SW480 (cell line): ENCODE measurements around the gene FOXG1.
A peak's percentile ranks its signal among the peaks of the same experiment; 100 is the strongest.

Source experiments
- DNase-seq: peaks from one replicate; pipeline ENCODE4 v3.0.0-alpha.2; 2016; ENCODE audit warnings: low spot score

Gene FOXG1

DNA sequence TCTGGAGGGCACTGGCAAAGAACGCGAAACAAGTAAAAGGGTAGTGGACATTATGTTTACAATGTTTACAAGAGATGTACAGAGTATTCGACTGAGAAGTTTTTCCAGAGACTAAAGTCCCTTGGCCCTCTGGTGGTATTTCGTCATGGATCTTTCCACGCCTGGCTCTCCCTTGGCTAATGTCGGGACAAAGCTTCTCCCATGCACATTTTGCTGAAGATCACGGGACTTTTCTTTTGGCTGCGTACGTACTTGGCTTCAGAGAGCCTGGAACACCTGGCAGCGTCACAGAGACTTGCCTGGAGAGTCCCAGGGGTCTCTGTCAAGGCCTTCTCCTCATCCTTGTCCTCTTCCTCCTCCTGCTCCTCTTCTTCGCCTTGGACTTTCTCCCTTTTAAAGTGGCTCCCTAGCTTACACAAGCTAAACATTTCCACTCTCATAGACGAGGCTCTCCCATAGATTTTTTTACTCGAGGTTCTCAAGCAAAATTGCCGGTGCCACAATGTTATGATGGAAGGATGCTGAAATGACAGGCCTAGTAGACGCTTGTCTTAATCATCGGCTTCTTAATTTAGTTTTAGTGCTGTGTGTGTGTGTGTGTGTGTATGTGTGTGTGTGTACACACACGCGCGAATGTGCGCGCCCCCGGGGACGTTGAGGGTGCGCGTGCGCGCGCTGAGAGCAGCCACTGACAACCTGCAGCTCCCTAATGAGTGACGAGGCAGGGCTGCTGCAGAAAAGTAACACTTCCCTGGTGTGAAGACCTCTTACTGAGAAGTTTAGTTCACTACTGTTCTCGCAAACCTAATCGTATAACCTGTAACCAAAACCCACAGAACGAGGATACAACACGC is 4.9 kb upstream of the FOXG1 start:
- no peak for DNase-seq

DNA sequence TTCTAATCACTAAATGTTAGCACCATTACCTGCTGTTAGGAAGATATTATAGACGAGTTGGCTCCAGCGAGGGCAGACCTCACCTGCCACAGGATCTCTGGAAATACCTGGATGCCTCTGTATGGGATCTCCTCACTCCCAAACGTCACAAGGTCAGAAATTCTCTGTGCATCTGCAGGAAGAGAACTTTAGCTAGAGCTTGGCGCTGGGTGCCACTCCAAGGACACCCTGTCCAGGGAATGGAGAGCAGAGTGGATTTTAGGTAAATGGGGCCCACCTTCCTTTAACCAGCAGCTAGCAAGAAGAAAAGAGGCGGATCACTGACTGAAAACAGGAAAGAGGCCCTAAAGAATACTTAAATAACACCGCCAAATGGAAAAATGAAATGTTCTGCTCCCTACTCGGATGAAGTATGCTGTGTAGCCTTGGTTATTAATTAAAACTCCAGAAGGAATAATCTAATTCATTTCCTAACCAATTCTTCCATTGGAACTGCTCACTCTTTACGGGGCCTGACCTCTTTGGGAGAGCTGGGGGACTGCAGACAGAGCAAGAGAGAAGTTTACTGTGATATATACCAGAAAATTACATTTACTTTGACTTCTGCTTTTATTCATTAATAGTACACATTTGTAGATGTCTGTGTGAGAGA is 4.2 kb upstream of the FOXG1 start:
- no peak for DNase-seq

DNA sequence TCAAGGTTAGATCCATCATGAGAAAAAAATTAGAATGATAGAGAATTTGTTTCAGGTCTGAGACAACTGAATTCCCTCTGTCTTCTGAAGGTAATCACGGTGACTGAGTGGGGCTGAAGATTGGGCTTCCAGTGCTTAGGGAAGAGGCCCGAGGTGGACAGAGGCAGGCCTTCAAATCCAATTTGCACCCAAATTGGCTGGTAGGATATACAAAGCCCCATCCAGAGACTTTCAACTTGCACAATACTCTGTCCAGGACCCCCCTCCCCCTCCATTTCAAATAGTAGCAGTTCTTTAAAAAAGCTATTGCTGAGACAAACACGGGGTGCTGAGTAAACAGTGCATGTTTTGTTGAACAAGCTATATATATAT is 3.6 kb upstream of the FOXG1 start:
- no peak for DNase-seq

DNA sequence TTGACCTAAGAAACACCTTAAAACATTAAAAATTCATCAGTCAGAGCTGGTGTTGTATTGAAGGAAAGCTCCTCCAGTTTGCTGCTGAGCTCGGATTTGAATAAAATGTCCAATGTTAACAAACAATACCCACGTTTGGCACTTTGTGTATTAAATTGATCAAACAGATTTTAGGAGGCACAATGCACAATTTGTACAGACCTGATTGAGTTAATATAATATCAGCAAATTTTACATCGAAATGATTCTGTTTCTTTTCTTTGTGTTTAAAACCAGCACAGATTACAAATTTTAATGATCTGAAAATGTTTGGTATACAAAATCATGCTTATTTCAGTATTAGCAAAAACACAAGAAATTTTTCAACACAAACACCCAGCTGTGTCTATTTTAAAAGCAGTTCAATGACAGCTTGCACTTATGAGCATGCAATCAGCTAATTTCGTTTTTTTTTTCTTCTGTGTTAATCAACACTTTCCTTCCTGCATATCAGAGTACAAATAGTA is 2.8 kb upstream of the FOXG1 start:
- no peak for DNase-seq

- DNase-seq = peak; percentile 26
Measured at GRCh38 chr14:28764257-28765160, 2.1 kb upstream of the FOXG1 start.

DNA sequence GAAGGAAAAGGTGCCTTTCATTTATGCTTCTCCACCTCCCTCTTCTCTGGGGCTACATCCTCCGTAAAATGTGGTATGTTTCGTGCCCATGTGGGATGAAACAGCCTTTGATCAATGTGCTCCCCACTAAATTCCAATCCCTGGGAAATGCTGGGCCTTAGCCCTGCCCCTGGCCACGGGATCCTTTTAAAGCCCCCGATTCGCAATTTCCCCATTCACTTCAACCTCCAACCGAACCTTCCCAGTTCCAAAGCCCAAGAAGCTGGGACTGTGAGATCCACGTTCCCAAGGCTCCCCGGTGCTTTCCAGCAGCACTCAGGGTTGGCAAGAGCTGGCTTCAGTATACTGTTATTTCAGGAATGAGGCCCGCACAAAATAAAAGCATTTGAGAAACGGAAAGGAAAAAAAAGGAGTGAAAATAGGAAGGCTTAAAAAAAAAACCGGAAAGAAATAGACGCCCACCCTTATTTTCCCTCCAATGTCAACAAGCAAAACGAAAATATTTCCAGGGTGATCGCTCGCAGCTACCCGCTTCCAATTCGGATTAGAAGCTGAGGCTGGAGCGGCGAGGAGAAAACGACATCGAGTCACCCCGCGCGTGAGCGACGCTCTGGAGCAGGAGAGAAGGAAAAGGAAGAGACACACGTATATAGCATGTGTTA is 1.3 kb upstream of the FOXG1 start:
- DNase-seq = peak; percentile 31

DNA sequence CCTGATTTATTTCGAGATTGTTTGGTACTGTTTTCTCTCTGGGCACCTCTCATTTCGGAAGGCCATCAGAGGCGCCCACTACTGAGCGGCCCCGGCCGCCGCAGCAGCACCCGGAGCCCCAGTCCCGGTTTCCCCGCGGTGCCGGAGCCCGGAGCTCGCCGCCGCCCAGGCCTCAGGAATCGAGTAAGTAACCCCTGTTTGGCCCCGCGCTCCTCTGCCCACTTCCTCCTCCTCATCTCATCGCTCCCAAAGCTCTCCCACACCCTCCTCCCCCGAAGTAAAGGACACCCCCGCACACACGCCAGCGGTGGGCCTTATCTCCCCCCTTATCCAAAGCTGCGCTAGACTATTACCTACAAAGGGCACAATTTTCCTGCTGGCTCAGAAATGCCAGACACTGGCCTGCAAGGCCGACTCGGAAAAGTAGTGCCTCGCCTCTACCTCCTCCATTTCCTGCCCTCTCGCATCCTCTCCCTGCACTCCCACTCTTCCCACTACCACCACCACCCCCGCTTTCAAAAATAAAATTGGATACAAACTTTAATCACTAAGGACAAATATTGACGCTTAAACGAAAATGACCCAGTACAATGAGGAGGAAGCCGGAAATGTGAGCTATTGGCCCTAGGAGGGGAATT is 637 bp upstream of the FOXG1 start:
- peak; percentile 33 for DNase-seq

- no peak for DNase-seq
Measured at GRCh38 chr14:28767030-28767852, 654 bp downstream of the FOXG1 start.

GRCh38 chr14:28767853-28768741 is 1.5 kb downstream of the FOXG1 start:
- DNase-seq = no peak

GRCh38 chr14:28769276-28769880 is 2.8 kb downstream of the FOXG1 start:
- DNase-seq = no peak

- no peak for DNase-seq
Measured at GRCh38 chr14:28770061-28770460, 3.5 kb downstream of the FOXG1 start.

GRCh38 chr14:28770630-28771029 is 4.0 kb downstream of the FOXG1 start:
- DNase-seq = no peak

DNA sequence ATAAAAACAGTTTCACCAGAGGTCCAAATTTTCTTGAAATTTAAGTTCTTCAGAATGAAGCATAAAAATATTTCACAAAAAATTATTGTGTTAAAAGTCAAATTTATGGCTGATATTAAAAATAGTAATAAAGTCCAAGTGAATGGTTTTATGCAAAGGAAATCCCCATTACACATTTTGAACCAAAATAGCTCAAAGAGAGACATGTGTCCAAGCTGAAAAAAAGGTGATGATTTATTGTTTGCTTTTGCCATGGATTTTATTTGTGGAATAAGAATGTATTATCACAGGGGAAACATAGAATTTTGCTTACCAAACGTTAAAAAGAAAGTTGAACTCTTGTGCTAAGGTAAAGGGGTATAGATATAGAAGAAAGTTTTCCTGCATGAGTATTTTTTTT is 4.6 kb downstream of the FOXG1 start:
- no peak for DNase-seq

DNA sequence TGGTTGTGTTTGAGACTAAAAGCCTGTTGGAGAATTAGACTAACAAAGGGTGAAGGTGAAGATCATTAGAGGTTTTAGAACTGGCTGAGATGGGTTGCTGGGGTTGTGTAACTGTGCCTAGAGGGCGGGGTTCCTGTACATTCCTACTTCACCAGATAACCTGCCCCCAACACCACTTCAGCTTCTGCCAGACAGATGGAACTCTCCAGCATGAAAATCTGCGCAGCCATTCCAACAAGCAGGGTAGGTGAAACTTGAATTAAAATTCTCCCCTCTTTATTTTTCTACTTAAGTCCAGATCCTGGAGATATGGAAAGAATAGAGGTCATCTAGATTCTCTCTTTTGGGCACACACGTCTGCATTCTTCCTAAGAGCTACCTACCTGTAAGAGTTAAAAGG is 6.0 kb downstream of the FOXG1 start:
- no peak for DNase-seq

DNA sequence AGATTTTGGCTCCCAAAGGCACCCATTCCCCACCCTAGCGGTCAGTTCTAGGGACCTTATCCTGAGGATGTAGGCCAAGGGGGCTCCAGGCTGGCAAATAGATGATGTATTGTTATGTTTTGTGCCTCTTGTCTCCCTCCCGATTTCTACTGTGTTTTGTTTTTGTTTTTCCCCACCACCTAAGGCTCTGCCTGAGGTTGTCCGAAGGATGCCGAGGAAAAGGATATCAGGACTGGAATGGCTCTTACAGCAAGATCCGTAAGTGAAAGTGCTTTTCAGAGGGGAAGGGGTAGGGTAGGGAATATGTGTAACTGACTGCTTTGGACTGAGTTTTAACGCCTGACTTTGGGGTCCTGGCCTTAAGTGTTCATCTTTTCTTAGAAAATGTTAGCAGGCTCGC is 6.6 kb downstream of the FOXG1 start:
- DNase-seq = no peak

- no peak for DNase-seq
Measured at GRCh38 chr14:28773861-28774691, 7.5 kb downstream of the FOXG1 start.

DNA sequence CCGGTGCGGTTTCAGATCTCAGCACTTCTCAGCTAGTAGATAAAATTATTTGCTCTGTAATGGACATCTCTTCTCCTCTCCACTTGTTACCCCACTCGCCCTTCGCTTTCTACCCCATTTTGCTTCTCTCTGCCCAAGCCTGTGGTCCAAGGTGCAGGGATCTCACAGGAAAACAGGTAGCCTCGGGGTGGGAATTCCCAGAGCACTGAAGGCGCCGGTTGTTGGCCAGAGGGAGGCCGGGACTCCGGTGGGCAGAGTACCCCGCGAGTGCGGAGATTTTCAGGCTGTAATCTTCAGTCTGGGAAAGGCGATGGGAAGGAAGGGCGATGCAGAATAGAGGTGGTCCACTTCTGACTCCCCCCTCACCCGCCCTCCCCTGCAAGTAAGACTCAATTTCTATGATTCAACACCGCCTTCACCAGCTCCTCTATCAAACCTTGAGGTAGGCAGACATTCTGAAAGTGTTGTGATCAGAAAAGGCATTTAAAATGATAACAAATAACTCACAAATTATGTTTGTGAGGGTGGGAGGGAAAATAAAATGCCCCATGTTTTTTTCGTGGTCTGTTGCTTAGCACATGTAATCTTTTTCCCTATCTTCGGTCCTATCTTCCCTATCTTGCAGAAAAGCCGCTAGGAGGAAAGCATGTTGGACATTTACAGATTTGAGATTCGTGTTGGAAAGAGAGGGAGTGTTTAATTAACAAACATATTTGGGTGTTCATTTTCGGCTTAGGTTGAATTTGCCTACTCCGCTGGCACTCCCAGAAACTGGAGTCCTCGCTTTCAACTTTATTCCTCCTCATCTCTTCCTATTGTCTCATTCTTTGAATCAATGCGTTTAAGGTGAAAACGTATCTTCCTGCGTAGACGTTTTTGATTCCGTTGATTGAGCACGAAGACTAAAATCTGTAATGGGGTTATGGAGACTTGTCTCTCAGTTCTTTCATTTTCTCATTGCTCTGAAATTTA is 8.5 kb downstream of the FOXG1 start:
- no peak for DNase-seq
